Common myeloid progenitor, CD34-positive (primary cell): ENCODE data around the gene ORMDL3.

Source experiments
- CTCF ChIA-PET: fragments of 350-600 bp; sonication (Branson Sonifier 250); formaldehyde crosslinking; loops from one replicate; lab custom pipeline; 2021; ENCODE audit warnings: antibody characterized with exemption; lab: Charles Lee
- POLR2A ChIA-PET: fragments of 350-600 bp; sonication (Branson Sonifier 250); formaldehyde crosslinking; loops from one replicate; lab custom pipeline; 2021; ENCODE audit warnings: antibody characterized with exemption; lab: Charles Lee
- DNase-seq, 3 donors: peaks; one replicate each; pipeline versions ENCODE4 v3.0.0 to v3.0.0-alpha.2; 2013
- H3K27ac ChIP-seq, 2 experiments: 1 replicate in 1 of 2; 2 replicates in 1 of 2; pipeline ENCODE4 v1.7.0; 2013; ENCODE audit warnings: inconsistent platforms in 2 of 2, low read length in 2 of 2, mild to moderate bottlenecking in 2 of 2, low read depth in 1 of 2, moderate library complexity in 1 of 2; ENCODE audit not compliant: severe bottlenecking in 2 of 2, insufficient read depth in 1 of 2, poor library complexity in 1 of 2
- H3K27me3 ChIP-seq, 5 experiments: replicated peaks in 2 of 5; 1 replicate in 3 of 5; 2 replicates in 2 of 5; pipeline versions ENCODE4 v1.6.1 to v1.7.0; 2013; ENCODE audit warnings: low read length in 4 of 5, mild to moderate bottlenecking in 2 of 5, moderate library complexity in 2 of 5, inconsistent platforms in 1 of 5; ENCODE audit not compliant: insufficient read depth in 5 of 5, control insufficient read depth in 4 of 5
- H3K36me3 ChIP-seq, 4 experiments: 1 replicate in 2 of 4; 2 replicates in 2 of 4; pipeline versions ENCODE4 v1.6.1 to v1.7.0; 2013; ENCODE audit warnings: low read length in 3 of 4, control low read depth in 1 of 4, mild to moderate bottlenecking in 1 of 4; ENCODE audit not compliant: control insufficient read depth in 4 of 4, insufficient read depth in 4 of 4
- H3K4me1 ChIP-seq, 4 experiments: 1 replicate in 3 of 4; 2 replicates in 1 of 4; pipeline versions ENCODE4 v1.6.1 to v1.7.1; 2013; ENCODE audit warnings: low read length in 3 of 4, mild to moderate bottlenecking in 3 of 4, control low read depth in 1 of 4, inconsistent platforms in 1 of 4, moderate library complexity in 1 of 4; ENCODE audit not compliant: control insufficient read depth in 4 of 4, insufficient read depth in 4 of 4; ENCODE audit errors: control extremely low read depth in 1 of 4
- H3K4me3 ChIP-seq, 7 experiments: 1 replicate in 4 of 7; 2 replicates in 3 of 7; pipeline versions ENCODE4 v1.5.1 to v1.7.0; 2013; ENCODE audit warnings: mild to moderate bottlenecking in 7 of 7, low read length in 6 of 7, moderate library complexity in 6 of 7, inconsistent platforms in 2 of 7, low read depth in 2 of 7, control low read depth in 1 of 7; ENCODE audit not compliant: insufficient read depth in 4 of 7, control insufficient read depth in 1 of 7; ENCODE audit errors: extremely low read depth in 1 of 7
- H3K9me3 ChIP-seq, 5 experiments: 1 replicate in 4 of 5; 2 replicates in 1 of 5; pipeline versions ENCODE4 v1.6.1 to v1.7.1; 2013; ENCODE audit warnings: low read length in 4 of 5, mild to moderate bottlenecking in 2 of 5, inconsistent platforms in 1 of 5, low read depth in 1 of 5, moderate library complexity in 1 of 5; ENCODE audit not compliant: control insufficient read depth in 4 of 5, insufficient read depth in 2 of 5; ENCODE audit errors: control extremely low read depth in 1 of 5
- WGBS: methylation state at CpG from one replicate; pipeline ENCODE4 v1.1.5; 2013; ENCODE audit not compliant: insufficient coverage; 5-methylcytosine and 5-hydroxymethylcytosine counted together

ORMDL3 gene

DNA sequence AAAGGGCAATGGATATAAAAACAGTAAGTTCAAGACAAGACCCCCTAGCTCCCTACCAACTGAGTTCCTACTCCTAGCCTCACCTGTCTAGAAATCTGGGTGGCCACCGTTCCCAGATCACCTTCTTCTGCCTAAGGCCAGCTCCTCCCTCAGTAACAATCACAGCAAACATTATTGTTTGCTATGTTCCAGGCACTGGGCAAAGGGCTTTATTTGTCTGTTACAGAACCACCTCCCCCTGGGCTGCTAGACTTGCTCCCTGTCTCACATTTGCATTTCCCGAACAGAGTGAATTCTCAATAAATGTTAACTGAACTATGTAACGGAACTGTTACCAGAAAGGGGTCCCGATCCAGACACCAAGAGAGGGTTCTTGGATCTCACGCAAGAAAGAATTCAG is 6.9 kb upstream of the ORMDL3 start:
- WGBS = 96% methylated on average over 5 of the region's 5 CpGs
- Histone ChIP-seq H3K9me3 (no peaks in the 10 kb centered on the region), H3K27ac (no peak overlapping the region), H3K4me3 (no peak overlapping the region), H3K4me1 (peaks cover 0 to 5% (median under 1%) of the 10 kb centered on the region in 4 experiments), H3K27me3 (no peaks in the 10 kb centered on the region), H3K36me3 (no peaks in the 10 kb centered on the region)
- ChIA-PET POLR2A (no interaction called here), CTCF (interaction anchor here (1.3 kb wide), 1 partner anchor 141 kb away, joined by 3 read pairs; no protein-coding TSS in a partner anchor)
- DNase-seq = no peak

DNA sequence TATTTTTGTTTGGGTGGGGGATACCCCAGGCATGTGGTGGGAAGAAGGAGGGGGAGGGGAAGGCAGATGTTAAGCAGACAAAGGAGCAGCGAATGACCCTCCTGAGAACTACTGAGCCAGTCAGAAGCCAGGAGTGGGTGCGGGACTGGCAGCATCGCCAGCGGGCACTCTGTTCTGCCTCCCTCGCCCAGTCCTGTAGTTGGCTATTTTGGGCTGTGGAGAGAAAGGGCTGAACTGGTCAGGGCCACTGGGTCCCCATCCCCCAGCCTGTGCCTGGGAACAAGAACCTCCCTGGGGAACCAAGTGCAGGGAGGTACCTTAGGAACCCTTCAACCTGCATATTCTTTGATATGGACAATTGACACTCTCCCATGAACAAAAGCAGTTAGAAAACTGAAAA is 6.5 kb upstream of the ORMDL3 start:
- POLR2A ChIA-PET = no interaction called here
- Histone ChIP-seq H3K36me3 (no peaks in the 10 kb centered on the region), H3K27ac (no peak overlapping the region), H3K4me3 (no peak overlapping the region), H3K4me1 (peaks cover 0 to 6% (median 1%) of the 10 kb centered on the region in 4 experiments), H3K9me3 (no peaks in the 10 kb centered on the region), H3K27me3 (no peaks in the 10 kb centered on the region)
- CTCF ChIA-PET = interaction anchor here (1.3 kb wide), 1 partner anchor 142 kb away, joined by 3 read pairs; no protein-coding TSS in a partner anchor
- DNase-seq = no peak
- WGBS = 100% methylated on average over 5 of the region's 5 CpGs

DNA sequence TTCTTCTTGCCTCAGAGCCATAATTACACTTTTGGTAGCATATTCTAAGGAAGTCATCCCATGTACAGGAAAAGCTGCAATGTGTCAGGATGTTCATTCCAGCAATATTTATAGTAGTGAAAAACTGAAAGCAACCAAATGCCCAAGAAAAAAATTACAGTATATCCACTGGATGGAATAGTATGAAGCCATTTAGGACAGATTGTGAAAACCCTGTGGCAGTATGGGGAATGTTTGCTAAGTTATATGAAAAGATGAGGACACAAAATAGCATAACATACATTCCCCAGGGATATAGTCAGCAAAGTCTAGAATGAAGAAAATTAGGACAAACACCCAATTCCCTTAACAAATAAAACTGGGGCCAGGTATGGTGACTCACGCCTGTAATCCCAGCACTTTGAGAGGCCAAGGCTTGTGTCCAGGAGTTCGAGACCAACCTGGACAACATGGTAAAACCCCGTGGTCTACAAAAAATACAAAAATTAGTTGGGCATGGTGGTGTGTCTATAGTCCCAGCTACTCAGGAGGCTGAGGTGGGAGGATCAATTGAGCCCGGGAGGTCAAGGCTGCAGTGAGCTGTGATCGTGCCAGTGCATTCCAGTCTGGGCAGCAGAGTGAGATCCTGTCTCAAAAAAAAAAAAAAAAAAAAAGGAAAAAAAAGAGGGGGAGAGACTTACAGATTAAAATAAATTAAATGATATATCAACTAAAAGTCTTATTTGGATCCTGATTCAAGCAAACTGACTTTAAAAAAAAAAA is 2.4 kb upstream of the ORMDL3 start:
- CTCF ChIA-PET = interaction anchor here (1.1 to 3.3 kb wide), 2 partner anchors 9 to 19 kb away, joined by 3 to 18 read pairs; no protein-coding TSS in a partner anchor
- DNase-seq = no peak
- Histone ChIP-seq H3K9me3 (no peaks in the 10 kb centered on the region), H3K36me3 (no peaks in the 10 kb centered on the region), H3K4me3 (no peak overlapping the region), H3K27ac (no peak overlapping the region), H3K27me3 (no peaks in the 10 kb centered on the region), H3K4me1 (peaks cover 4 to 39% (median 30%) of the 10 kb centered on the region in 4 experiments)
- 100% methylated on average over 1 of the region's 5 CpGs for WGBS
- POLR2A ChIA-PET = no interaction called here

DNA sequence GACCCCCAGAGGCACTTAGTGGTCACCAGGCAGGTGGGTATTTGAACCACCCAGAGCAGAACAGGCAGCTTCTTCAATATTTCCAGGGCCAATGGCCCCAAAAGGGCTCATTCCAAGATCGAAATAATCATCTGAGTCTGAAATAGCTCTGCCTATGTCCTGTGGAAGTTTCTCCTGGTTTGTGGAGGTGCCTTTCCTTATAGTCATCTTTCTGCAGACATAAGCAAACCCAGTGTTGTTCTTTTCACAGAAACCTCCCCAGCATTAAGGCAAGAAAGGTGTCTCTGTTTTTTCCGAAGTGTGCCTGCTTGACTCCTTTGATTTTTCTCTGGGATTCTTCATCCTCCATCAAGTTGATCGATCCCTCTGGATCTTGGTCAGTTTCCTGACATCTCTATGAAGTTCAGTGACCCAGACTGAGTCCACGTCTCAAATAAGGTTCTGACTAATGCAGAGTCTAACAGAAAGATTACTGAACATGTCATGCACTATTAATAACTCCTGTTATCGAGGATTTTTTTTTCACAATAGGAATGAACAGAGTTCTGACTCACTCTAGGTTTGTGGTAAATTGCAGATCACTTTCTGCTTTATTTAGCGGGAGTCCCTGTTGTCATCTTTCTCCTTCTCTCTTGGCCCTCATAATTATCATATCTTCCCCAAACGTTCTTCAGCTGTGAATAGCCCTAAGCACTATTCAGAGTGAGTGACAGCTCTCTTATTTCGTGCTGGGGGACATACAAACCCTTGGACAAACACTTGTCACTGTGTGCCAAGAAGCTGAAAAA is 1.7 kb upstream of the ORMDL3 start:
- CTCF ChIA-PET = interaction anchor here (0.6 to 3.3 kb wide), 3 partner anchors 10 to 20 kb away, joined by 3 to 18 read pairs (median 3); no protein-coding TSS in a partner anchor
- no peaks in the 10 kb centered on the region for H3K27me3 ChIP-seq
- POLR2A ChIA-PET = no interaction called here
- peaks cover 0 to 4% (median 1%) of the 10 kb centered on the region in 4 experiments for H3K36me3 ChIP-seq
- peak in 2 of 3 donors; percentile 52 to 69 for DNase-seq
- H3K9me3 ChIP-seq = no peaks in the 10 kb centered on the region
- H3K27ac ChIP-seq = no peak overlapping the region
- peak overlapping the region in 1 of 7 experiments; percentile 91 for H3K4me3 ChIP-seq
- peaks cover 4 to 43% (median 30%) of the 10 kb centered on the region in 4 experiments for H3K4me1 ChIP-seq
- 83% methylated on average over 7 of the region's 8 CpGs for WGBS

- ChIA-PET CTCF (interaction anchor here (0.6 to 3.3 kb wide), 2 partner anchors 11 to 19 kb away, joined by 3 to 18 read pairs; no protein-coding TSS in a partner anchor), POLR2A (interaction anchor here (0.6 kb wide), 1 partner anchor 45 kb away, joined by 4 read pairs; no protein-coding TSS in a partner anchor)
- H3K27ac ChIP-seq = peak overlapping the region; percentile 43 to 73
- peaks cover 4 to 43% (median 30%) of the 10 kb centered on the region in 4 experiments for H3K4me1 ChIP-seq
- 41% methylated on average over 16 of the region's 17 CpGs for WGBS
- H3K27me3 ChIP-seq = no peaks in the 10 kb centered on the region
- H3K4me3 ChIP-seq = peak overlapping the region; percentile 66 to 91 (median 76)
- no peak for DNase-seq
- H3K36me3 ChIP-seq = peaks cover 3 to 11% (median 5%) of the 10 kb centered on the region in 4 experiments
- no peaks in the 10 kb centered on the region for H3K9me3 ChIP-seq
Measured at GRCh38 chr17:39927929-39928857, 792 bp upstream of the ORMDL3 start.

- Histone ChIP-seq H3K27me3 (no peaks in the 10 kb centered on the region), H3K4me1 (peaks cover 4 to 58% (median 35%) of the 10 kb centered on the region in 4 experiments), H3K36me3 (peaks cover 6 to 26% (median 18%) of the 10 kb centered on the region in 4 experiments), H3K27ac (peak overlapping the region; percentile 25 to 73), H3K9me3 (no peaks in the 10 kb centered on the region), H3K4me3 (peak overlapping the region; percentile 66 to 91 (median 76))
- DNase-seq = peak in 2 of 3 donors; percentile 44 to 60
- ChIA-PET POLR2A (interaction anchor here (0.5 to 0.7 kb wide), 4 partner anchors 28 to 1860 kb away, joined by 3 to 6 read pairs (median 3); partner anchors contain the start of gene JUP), CTCF (interaction anchor here (1.2 to 1.5 kb wide), 2 partner anchors 22 to 54 kb away, joined by 3 to 4 read pairs; no protein-coding TSS in a partner anchor)
- WGBS = under 1% methylated on average over 15 of the region's 15 CpGs
Measured at GRCh38 chr17:39926588-39927100, 757 bp downstream of the ORMDL3 start.
